Hepatocyte (in vitro differentiated cells): ENCODE data around the gene GRIK2. TPM values are rescaled to one million over a fixed set of nuclear protein-coding genes. Genes with fewer than 3 reads are reported as not detected.

Source experiments
- DNase-seq: peaks from one replicate; pipeline ENCODE4 v3.0.0-alpha.2; 2016; ENCODE audit warnings: low spot score
- H2AFZ ChIP-seq: fragments of 200-600 bp; sonication (generic); 2 replicates; pipeline ENCODE4 v1.6.0; 2016; ENCODE audit warnings: antibody characterized with exemption, mild to moderate bottlenecking
- H3K27ac ChIP-seq: fragments of 200-600 bp; sonication (generic); 2 replicates; pipeline ENCODE4 v1.5.1; 2016; ENCODE audit warnings: mild to moderate bottlenecking
- H3K27me3 ChIP-seq: fragments of 200-600 bp; sonication (generic); 2 replicates; pipeline ENCODE4 v1.6.1; 2016
- H3K36me3 ChIP-seq: fragments of 200-600 bp; sonication (generic); replicated peaks from 2 replicates; pipeline ENCODE4 v1.5.1; 2016; ENCODE audit warnings: low read depth; ENCODE audit not compliant: insufficient read depth
- H3K4me1 ChIP-seq: fragments of 200-600 bp; sonication (generic); 2 replicates; pipeline ENCODE4 v1.5.1; 2016; ENCODE audit warnings: mild to moderate bottlenecking, moderate library complexity; ENCODE audit not compliant: insufficient read depth
- H3K4me2 ChIP-seq: fragments of 200-600 bp; sonication (generic); 2 replicates; pipeline ENCODE4 v1.6.0; 2016
- H3K4me3 ChIP-seq: fragments of 200-600 bp; sonication (generic); 2 replicates; pipeline ENCODE4 v1.5.1; 2016; ENCODE audit warnings: mild to moderate bottlenecking
- H3K79me2 ChIP-seq: fragments of 200-600 bp; sonication (generic); 2 replicates; pipeline ENCODE4 v1.6.0; 2017; ENCODE audit warnings: mild to moderate bottlenecking
- H3K9me2 ChIP-seq: fragments of 200-600 bp; sonication (generic); replicated peaks from 2 replicates; pipeline ENCODE4 v1.6.0; 2017; ENCODE audit warnings: mild to moderate bottlenecking; ENCODE audit not compliant: insufficient read depth
- H3K9me3 ChIP-seq: fragments of 200-600 bp; sonication (generic); 2 replicates; pipeline ENCODE4 v1.5.1; 2016; ENCODE audit warnings: low read depth, mild to moderate bottlenecking
- H4K20me1 ChIP-seq: fragments of 200-600 bp; sonication (generic); 2 replicates; pipeline ENCODE4 v1.6.0; 2016; ENCODE audit warnings: mild to moderate bottlenecking; ENCODE audit not compliant: insufficient read depth, poor library complexity, severe bottlenecking
- EZH2 ChIP-seq: fragments of 200-600 bp; sonication (generic); IDR thresholded peaks from 2 replicates; pipeline ENCODE4 v1.6.1; 2016; ENCODE audit warnings: antibody characterized with exemption, mild to moderate bottlenecking, borderline replicate concordance
- EZH2phosphoT487 ChIP-seq: fragments of 200-600 bp; sonication (generic); IDR thresholded peaks from one replicate; pipeline ENCODE4 v1.6.1; 2018; ENCODE audit warnings: antibody characterized with exemption, mild to moderate bottlenecking, low read depth, moderate library complexity; ENCODE audit not compliant: unreplicated experiment, severe bottlenecking
- WGBS: methylation state at CpG from one replicate; pipeline ENCODE4 v1.1.6; 2016; ENCODE audit warnings: low lambda C conversion rate; ENCODE audit errors: missing lambda C conversion rate; 5-methylcytosine and 5-hydroxymethylcytosine counted together
- polyA plus RNA-seq: library from polyadenylated mRNA; unstranded; fragments of >200 nt; fragmentation: Nextera tagmentation; extraction: Ambion mirVana; gene quantifications from 2 replicates; pipeline ENCODE4 v1.2.1, GENCODE V29; 2016
- total RNA-seq: library from RNA; depleted of rRNA; stranded (reverse); fragments of >200 nt; gene quantifications from 2 replicates; pipeline ENCODE4 v1.2.3, GENCODE V29; 2014
- TF ChIP-seq, protein P1 (sequence below): fragments of 200-600 bp; sonication (generic); IDR thresholded peaks from 2 replicates; pipeline ENCODE4 v1.5.1; 2016; ENCODE audit warnings: antibody characterized with exemption, mild to moderate bottlenecking; ENCODE audit not compliant: poor library complexity

GRIK2 gene
- total and polyA plus RNA-seq, 2 experiments from 2014 or later, result 5.8 to 6.2 TPM

DNA sequence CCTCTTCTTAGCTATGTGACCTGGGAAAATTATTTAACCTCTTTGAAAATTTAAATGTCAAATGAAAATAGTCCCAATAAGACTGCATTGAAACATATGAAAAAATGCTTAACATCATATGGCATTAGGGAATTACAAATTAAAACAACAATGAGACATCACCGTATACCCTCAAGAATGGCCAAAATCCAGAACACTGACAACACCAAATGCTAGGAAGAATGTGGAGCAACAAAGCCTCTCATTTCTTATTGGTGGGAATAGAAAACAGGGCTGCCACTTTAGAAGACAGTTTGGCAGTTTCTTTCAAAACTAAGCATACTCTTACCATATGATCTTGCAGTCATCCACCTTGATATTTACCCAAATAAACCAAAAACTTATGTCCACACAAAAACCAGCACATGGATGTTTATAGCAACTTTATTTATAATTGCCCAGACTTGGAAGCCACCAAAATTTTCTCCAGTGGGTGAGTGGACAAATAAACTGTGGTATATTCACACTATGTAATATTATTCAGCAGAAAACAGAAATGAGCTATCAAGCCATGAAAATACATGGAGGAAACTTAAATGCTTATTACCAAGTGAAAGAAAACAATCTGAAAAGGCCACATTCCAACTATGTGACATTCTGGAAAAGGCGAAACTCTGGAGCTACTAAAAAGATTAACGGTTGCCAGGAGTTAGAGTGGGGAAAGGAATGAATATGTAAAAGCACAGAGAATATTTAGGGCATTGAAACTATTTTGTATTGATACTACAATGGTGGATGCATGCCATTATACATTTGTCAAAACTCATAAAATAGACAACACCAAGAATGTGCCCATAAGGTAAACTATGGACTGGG is 459.9 kb downstream of the GRIK2 start:
- Histone ChIP-seq H2AFZ (no peak overlapping the region), H3K27me3 (no peaks in the 10 kb centered on the region), H3K4me1 (no peaks in the 10 kb centered on the region), H3K9me3 (no peaks in the 10 kb centered on the region), H3K9me2 (no peaks in the 10 kb centered on the region), H3K27ac (no peak overlapping the region), H4K20me1 (no peaks in the 10 kb centered on the region), H3K4me3 (no peak overlapping the region), H3K36me3 (no peaks in the 10 kb centered on the region), H3K79me2 (no peaks in the 10 kb centered on the region), H3K4me2 (no peak overlapping the region)
- no peak for TF ChIP-seq EZH2
- TF ChIP-seq, protein P1, sequence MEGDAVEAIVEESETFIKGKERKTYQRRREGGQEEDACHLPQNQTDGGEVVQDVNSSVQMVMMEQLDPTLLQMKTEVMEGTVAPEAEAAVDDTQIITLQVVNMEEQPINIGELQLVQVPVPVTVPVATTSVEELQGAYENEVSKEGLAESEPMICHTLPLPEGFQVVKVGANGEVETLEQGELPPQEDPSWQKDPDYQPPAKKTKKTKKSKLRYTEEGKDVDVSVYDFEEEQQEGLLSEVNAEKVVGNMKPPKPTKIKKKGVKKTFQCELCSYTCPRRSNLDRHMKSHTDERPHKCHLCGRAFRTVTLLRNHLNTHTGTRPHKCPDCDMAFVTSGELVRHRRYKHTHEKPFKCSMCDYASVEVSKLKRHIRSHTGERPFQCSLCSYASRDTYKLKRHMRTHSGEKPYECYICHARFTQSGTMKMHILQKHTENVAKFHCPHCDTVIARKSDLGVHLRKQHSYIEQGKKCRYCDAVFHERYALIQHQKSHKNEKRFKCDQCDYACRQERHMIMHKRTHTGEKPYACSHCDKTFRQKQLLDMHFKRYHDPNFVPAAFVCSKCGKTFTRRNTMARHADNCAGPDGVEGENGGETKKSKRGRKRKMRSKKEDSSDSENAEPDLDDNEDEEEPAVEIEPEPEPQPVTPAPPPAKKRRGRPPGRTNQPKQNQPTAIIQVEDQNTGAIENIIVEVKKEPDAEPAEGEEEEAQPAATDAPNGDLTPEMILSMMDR, result no peak
- DNase-seq, result no peak
- WGBS, result 93% methylated on average over 3 of the region's 3 CpGs

DNA sequence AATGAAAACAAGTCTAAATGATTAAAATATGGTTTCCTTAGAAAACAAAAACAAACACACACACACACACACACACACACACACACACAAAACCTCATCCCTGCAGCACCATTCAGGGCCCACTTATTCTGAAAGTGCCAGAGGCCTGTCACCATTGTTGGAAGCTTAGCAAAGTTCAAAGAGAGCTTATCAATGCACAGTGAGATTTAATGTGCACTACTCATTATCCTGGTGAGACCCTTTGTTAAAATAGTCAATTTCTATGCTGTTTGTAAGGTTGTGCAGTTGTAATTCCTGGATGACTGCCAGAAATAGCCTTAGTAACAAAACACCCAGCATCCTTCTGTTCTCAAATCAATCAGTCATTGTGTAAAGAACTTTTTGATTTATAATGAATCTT is 482.9 kb downstream of the GRIK2 start:
- Histone ChIP-seq H3K27me3 (no peaks in the 10 kb centered on the region), H3K9me3 (no peaks in the 10 kb centered on the region), H3K4me3 (no peak overlapping the region), H3K9me2 (no peaks in the 10 kb centered on the region), H3K4me1 (peaks cover 3% of the 10 kb centered on the region), H3K27ac (no peak overlapping the region), H3K79me2 (no peaks in the 10 kb centered on the region), H3K4me2 (no peak overlapping the region), H3K36me3 (no peaks in the 10 kb centered on the region), H2AFZ (no peak overlapping the region), H4K20me1 (no peaks in the 10 kb centered on the region)
- no peak for DNase-seq
- TF ChIP-seq, protein P1, result no peak
- no peak for TF ChIP-seq EZH2phosphoT487
- no peak for TF ChIP-seq EZH2

GRCh38 chr6:101878554-101879276 is 485.2 kb downstream of the GRIK2 start:
- Histone ChIP-seq H3K27me3 (no peaks in the 10 kb centered on the region), H3K27ac (peak overlapping the region; percentile 0), H3K9me2 (no peaks in the 10 kb centered on the region), H3K79me2 (no peaks in the 10 kb centered on the region), H2AFZ (peak overlapping the region; percentile 54), H3K9me3 (no peaks in the 10 kb centered on the region), H3K4me1 (peaks cover 3% of the 10 kb centered on the region), H4K20me1 (no peaks in the 10 kb centered on the region), H3K36me3 (no peaks in the 10 kb centered on the region), H3K4me3 (no peak overlapping the region), H3K4me2 (peak overlapping the region; percentile 65)
- TF ChIP-seq EZH2, result no peak
- TF ChIP-seq, protein P1, result no peak
- TF ChIP-seq EZH2phosphoT487, result no peak
- WGBS, result 54% methylated on average over 7 of the region's 7 CpGs
- DNase-seq, result peak; percentile 7
